T follicular helper cell (primary cell): ENCODE results near the gene SHISA7.

ENCODE experiments used
- DNase-seq: peaks from one replicate; pipeline ENCODE4 v3.0.0-alpha.2; 2020; ENCODE audit warnings: low read depth
- total RNA-seq, 2 experiments: gene quantifications; one replicate each; lab custom pipeline; 2026; lab: John Stamatoyannopoulos, UW

The SHISA7 gene
- total RNA-seq = 0 reads per million in 2 experiments

DNA sequence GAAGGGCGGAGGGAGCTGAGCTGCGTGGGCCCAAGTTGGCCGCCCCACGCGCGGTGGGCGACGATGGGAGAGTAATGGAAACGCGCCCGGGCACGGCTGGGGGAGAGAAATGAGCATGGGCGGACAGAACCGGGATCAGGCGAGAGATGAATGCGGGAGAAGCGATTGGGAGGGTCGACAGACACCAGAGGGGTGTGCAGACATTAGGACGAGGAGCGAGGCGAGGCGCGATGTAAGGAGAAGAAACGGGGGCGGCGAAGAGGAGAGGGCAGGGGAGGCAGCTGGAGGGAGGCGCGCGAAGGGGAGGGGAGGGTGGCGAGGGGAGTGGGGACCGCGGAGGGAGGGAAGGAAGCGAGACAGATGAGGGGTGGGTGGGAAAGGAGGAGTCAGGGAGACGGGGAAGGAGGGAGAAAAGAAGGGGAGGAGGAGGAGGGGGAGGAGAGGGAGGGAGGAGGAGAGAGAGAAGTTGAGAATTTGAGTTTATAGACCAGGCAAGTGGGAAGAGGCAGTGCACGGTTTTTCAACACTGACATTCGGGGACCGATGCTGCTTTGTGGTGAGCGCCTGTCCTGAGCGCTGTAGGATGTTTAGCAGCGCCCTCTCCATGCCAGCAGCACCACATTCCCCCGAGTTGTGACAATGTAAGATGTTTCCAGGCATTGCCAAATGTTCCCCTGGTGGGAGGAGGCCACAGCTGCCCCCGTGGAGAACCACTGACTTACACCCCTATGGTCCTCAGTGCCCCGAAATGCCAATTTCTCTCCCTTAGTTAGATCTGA is at the start of gene SHISA7:
Gene SHISA7 (minus strand): TSS at position 256 of the 779 bp plus-strand sequence. CDS start 437 bp downstream, outside the sequence.
- DNase-seq = no peak

DNA sequence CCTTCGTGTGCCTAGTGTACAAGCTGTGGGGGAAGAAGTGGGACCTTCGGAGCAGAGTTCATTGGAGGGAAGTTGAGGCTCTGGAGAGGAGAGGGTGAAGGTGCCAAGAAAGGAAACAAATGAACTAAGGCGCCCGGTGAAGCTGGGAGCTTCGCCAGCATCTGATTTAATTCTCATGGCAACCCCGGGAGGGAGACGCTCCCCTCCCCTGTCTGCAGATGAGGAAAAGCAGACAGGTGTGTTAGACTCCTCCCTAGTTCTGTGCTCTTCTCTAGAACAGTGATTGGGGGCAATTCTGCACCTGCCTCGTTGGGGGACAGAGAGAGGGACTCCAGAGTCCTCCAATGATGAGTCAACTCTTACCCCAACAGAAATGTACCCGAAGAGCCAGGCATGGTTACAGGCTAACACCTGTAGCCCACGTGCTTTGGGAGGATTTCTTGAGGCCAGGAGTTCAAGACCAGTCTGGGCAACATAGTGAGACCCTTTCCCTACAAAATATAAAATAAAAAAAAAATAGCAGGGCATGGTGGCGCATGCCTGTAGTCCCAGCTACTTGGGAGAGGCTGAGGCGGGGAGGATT is 49.4 kb upstream of the SHISA7 start:
- no peak for DNase-seq

DNA sequence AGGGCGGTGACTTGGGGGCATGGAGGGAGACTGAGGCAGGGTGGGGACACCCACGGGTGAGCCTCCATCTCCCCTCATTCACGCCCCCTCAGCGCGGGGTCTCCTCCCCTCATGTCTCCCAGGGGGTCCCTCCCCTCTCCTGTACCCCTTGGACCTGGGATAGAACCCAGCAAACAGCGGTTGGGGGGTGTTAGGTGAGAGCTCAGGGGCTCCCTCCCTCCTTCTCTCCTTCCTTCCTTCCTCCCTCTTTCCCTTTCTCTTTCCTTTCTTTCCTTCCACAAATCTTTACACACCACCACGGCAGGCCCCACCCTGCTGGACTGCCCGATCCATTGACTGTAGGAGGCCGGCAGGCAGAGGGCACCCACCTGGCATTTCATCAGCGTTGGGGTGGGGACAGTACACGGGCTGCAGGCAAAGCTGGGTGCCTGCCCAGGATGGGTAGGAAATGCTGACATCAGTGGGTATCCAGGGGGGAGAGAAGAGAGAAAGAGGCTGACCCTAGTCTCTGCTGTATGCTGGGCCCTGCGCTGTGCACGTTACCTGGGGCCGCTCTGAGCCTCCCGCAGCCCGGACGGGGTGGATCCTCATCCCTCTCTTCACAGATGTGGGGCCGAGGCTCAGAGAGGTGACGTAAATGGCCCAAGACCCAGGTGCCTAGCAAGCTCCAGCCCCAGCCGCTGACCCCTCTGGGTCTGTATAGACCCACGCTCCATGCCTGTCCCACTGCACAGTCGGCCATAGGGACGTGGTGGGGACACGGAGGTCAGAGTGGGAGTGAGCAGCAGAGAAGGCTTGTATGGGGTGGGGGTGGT is 48.7 kb upstream of the SHISA7 start:
- DNase-seq = no peak

DNA sequence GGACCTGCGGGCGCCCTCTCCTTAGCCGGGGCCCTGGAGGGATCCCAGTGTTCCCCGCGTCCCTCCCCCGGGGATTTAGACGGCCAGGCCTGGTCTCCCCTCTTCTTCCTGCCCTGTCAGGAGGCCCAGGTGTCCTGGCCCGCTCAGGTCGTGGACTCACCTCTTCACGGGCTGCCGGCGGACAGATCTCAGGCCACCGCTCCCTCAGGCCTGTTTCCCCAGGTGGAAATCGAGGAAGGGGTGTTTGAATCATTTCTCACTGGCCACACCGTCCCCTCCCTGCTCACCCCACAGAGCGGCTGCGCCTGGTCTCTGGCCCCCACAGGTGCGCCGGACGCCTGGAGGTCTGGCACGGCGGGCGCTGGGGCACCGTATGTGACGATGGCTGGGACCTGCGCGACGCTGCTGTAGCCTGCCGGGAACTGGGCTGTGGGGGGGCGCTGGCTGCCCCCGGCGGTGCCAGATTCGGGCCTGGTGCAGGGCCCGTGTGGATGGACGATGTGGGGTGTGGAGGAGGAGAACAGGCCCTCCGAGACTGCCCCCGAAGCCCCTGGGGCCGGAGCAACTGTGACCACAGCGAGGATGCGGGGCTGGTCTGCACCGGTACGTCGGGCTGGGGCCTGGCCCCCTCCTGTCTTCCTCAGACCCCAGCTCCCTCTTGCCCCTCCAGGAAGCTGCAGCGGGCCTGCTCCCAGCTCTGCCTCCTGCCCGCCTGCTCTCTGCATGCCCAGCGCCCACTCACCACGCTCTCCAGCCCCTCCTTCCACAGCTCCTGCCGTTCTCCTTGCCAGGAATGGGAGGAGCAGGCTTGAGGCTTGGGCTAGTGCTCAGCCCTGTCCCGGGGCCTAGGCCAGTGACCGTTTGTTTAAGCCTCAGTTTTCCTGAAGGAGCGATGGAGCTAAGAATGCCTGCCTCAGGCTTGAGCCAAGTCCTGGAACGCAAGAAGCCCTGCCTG is 47.7 kb upstream of the SHISA7 start:
- no peak for DNase-seq

DNA sequence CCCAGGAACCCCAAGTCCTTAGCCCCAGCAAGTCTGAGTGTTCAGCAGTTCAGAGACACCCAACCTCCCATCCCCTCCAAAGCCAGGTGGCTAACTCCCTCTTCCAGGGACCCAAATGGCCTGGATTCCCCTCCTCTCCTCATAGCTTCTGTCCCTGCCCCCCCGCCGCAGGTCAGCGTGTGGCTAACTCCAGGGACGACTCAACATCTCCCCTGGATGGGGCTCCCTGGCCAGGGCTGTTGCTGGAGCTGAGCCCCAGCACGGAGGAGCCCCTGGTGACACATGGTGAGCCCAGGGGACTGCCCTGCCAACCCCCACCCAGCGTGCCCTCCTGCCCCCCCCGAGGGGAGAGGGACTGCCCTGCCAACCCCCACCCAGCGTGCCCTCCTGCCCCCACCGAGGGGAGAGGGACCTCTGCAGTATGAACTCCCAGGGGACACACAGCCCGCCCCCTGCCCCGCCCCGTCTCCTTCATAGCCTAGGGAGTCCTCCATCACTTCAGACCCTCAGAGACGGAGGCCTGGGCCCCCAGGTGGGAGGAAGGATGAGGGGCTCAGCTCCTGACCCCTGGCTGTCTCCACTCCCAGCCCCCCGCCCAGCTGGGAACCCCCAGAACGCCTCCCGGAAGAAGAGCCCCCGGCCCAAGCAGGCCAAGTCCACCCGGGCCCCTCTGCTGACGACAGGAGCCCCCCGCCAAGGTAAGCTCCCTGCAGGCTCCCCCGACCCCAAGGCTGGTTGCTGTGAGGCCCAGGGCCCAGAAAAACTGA is 46.8 kb upstream of the SHISA7 start:
- no peak for DNase-seq

DNA sequence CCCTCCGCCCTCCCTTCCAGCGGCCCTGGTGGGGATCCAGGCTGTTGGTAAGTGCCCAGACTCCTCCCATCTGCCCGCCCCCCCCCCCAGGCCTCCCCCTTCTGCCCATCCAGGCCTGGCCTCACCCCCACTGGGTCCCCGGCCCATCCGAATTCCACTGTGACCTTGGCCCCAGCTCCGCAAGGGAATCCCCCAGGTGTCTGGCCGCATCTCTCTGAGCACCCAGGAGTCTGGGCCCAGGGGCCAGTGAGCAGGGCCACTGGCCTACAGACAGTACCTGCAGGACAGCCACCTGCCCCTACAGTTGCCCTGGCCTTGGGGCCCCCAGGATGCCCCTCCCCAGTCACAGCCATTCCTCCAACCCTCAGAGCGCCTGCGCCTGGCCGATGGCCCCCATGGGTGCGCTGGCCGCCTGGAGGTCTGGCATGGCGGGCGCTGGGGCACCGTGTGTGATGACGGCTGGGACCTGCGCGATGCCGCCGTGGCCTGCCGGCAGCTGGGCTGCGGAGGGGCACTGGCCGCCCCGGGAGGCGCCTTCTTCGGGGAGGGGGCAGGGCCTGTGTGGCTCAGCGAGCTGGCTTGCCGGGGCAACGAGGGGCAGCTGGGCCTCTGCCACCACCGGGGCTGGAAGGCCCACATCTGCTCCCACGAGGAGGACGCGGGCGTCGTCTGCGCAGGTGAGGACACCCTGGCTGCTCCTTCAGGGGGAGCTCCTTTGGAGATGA is 46.0 kb upstream of the SHISA7 start:
- no peak for DNase-seq

DNA sequence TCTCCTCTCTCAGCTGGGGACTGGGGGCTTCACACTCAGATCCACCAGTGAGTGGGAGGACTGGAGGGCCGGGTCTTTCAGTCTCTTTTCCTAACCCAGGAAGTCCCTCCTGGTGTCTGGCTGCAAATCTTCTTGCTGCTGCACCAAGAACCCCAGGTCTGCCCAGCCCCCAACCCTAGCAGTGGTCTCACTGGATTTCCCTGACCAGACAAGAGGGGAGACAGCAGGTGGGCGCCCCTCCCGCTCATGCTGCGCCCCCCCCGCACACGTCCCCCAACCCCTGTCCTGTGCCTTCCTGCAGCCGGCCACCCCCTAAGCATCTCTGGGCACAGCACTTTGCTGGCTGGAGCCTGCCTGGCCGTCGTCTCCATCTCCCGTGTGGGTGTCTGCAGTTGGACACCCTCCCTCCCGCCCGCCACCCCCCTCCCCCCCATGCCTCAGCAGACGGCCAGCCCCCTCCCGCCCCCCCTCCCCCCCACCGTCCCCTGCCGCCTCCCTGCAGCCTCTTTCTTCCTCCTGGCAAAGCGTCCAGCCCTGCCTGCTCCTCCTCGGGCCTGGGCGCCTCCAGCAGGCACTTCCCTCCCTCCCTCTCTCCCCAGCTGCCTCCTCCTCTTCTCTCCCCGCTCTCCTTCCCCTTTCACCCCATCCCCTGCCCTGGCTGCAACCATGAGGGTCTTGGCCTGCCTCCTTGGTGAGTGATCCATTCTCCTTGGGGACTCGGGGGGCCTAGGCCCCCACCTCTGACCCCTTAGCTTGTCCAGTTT is 45.0 kb upstream of the SHISA7 start, which contains the start of gene SSC5D:
Gene SSC5D (plus strand): TSS at position 513 of the 764 bp plus-strand sequence. CDS start 154 bp downstream, at position 667.
- no peak for DNase-seq

DNA sequence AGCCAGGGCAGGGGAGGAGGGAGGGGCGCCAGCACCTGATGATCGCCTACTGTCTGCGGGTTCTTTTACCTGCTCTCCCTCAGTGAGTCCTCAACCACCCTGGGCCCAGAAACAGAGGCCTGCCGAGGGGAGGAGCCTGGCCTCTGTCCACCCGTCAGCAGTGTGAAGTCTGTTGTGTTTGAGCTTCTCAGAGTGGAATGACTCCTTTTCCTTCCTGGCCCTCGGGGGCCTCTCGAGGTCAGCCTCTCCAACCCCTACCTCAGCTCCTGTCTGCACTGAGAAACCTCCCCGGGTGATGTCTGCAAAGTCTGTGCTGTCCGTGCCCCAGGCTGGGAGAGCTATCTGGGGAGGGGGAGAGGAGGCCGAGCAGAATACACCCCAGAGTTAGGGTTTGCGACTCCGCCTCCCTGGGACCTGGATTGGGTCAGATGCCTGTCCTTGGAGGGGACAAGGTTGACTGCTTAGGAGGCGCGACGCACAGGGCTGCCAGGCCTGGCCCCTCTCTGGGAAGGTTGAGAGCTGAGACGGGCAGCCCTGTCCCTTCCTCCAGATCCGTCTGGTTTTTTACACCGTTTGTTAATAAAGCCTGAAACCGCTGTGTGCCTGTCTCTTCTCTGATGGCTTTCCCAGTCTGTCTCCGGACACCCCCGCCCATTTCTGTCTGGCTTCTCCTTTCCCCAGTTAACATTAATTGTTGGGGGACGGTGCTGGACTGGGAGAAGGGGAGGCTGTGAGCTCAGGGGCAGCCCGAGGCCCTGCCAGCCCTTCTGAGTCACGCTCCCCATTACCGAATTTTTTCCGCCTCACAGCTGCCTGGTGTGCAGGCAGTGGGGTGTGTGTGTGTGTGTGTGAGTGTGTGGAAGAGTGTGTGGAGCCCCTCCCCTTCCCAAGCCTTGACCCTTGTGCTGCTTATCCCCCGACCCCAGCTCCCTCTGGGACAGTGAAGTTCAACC is 44.1 kb upstream of the SHISA7 start:
- DNase-seq = no peak

DNA sequence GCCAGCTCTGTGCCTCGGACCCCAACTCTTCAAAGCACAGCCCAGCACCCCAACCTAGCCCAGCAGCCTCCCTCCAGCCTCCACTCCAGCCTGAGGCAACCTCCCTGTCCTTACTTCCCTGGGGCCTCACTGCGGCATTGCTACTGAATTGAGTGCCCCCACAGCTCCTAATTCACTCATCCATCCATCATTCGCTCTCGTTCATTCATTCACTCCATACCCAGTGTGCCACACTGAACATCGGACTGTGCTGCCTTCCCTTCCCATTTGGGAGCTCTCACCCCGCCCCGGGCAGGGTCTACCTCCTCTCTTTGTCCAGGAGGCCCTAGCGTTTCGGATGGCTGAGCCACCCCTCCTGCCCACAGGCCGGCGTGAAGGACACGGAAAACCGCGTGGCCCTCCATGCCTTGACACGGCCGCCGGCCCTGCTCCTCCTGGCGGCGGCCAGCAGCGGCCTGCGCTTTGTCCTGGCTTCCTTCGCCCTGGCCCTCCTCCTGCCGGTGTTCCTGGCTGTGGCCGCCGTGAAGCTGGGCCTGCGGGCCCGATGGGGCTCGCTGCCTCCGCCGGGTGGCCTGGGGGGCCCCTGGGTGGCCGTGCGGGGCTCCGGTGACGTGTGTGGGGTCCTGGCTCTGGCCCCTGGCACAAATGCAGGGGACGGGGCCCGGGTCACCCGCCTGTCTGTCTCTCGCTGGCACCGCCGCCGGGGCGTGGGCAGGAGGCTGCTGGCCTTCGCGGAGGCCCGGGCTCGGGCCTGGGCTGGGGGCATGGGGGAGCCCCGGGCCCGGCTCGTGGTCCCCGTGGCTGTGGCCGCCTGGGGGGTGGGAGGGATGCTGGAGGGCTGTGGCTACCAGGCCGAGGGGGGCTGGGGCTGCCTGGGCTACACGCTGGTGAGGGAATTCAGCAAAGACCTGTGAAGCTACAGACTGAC is 43.2 kb upstream of the SHISA7 start:
- no peak for DNase-seq

DNA sequence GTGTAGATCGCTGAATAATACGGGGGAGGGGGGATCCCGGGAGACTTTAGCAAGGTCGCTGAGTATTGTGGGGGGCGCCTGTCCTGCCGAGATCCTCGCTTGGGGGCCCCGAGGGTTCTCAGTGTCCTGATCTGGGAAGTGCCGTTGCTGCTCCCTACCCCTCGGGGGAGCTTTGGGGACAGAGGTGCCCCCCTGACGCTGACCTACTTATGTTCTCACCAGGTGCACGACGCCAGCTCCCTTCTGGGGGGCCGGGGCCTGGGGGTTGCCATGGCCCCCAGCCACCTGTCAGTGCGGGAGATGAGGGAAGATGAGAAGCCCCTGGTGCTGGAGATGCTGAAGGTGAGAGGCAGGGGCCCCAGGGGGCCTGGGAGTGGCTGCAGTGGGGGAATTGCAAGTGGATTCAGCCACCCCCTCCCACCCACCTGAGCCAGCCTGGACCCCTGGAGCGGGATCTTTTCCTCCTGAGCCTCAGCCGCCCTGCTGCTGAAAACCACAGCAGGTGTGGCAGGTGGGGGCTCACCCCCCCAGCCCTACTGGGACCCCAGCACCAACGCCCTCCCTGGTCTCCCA is 42.4 kb upstream of the SHISA7 start:
- no peak for DNase-seq

DNA sequence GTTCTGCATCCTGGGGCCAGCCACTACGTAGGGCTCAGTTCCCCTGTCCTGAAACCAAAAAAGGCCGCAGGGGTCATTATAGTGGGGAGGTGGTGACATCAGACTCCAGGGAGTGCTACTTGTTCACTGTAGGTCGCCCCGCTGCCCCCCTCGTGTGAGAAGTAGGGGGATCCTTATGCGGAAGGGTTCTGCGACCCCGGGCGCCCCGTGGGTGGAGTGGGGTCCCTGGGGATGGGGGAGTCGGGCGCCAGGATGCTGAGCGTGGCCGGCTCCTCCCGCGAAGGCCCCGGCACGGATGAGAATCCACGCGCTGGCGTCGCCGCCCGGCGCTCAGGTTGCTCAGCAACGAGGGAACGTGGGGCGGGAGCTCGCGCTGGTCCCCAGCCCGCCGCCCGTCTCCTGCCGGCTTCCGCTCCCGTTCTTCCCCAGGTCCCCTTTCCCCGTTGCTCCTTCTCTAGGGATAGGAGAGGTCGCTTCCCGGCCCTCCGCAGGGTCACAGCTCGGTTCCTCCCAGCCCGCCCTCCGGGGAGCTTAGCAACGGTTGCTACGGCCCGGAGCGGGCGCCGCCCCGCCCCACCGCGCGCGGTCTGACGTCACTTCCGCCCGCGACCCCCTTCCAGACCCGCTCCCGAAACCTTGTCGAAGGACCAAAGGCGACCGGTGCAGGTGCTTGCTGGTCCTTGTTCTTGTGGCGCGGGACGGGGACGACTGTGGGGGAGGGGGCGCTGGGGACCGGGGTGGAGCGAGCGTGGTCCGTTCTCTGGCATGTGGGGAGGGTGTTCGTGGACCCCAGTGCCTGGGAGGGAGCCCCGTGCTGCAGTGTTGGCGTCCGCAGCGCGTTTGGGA is 41.7 kb upstream of the SHISA7 start, which contains the start of gene NAT14:
Gene NAT14 (plus strand): TSS at position 596 of the 846 bp plus-strand sequence. CDS start 521 bp downstream, outside the sequence.
- peak; percentile 52 for DNase-seq

DNA sequence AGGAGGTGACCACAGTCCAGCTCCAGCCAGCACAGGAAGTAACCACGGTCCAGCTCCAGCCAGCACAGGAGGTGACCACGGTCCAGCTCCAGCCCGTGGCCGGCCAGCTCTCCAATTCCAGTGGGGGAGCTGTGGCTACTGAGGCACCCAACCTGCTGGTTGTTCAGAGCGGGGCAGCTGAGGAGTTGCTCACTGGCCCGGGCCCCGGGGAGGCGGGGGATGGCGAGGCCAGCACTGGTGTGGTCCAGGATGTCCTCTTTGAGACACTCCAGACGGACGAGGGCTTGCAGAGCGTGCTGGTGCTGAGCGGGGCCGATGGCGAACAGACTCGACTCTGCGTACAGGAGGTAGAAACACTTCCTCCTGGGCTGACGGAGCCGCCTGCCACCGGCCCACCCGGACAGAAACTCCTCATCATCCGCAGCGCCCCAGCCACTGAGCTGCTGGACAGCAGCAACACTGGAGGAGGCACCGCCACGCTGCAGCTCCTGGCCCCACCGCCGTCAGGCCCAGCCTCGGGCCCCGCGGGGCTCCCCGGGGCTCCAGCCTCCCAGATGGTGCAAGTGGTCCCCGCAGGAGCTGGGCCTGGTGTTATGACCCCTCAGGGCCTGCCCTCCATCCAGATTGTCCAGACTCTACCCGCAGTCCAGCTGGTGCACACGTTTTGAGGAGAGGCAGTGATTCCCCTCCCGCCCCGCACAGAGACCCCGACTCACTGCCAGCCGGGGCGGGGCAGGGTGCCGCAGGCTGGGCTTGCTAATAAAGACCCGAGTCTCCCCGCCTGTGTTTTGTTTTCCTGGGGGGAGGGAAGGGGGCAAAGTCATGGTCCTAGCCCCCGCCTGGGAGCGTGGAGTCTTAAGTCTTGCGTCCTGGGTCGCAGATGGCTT is 40.8 kb upstream of the SHISA7 start:
- no peak for DNase-seq

DNA sequence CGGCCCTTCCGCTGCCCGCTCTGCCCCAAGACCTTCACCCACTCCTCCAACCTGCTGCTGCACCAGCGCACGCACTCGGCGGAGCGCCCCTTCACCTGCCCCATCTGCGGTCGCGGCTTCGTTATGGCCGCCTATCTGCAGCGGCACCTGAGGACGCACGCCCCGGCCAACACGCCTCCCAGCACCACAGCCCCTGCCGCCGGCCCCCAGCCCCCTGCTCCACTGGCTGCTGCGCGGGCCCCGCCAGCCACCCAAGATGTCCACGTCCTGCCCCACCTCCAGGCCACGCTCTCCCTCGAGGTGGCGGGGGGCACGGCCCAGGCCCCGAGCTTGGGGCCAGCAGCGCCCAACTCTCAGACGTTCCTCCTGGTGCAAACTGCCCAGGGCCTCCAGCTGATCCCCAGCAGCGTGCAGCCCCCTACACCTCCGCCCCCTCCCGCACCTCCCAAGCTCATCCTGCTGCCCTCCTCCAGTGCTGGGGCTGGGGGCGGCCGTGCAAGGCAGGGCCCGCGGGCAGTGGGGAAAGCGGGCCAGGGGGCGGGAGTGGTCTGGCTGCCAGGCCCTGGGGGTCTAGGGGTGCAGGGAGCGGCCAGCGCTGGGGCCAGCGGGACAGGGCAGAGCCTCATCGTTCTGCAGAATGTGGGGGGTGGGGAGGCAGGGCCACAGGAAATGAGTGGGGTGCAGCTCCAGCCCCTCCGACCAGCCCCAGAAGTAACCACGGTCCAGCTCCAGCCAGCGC is 40.0 kb upstream of the SHISA7 start:
- no peak for DNase-seq
